BE2C (cell line): ENCODE measurements around the gene TBX4.

Source experiments
- DNase-seq: peaks from one replicate; pipeline ENCODE4 v3.0.0-alpha.2; 2020
- H3K27me3 ChIP-seq: fragments of 250-450 bp; sonication (Bioruptor Pico); 2 replicates; pipeline ENCODE4 v1.5.1; 2020; ENCODE audit warnings: mild to moderate bottlenecking
- H3K36me3 ChIP-seq: fragments of 250-450 bp; sonication (Bioruptor Pico); 2 replicates; pipeline ENCODE4 v1.5.1; 2020; ENCODE audit warnings: mild to moderate bottlenecking
- H3K4me1 ChIP-seq: fragments of 250-450 bp; sonication (Bioruptor Pico); 2 replicates; pipeline ENCODE4 v1.5.1; 2020
- H3K4me3 ChIP-seq: 2 replicates; pipeline ENCODE4 v1.5.1; 2011; ENCODE audit warnings: low read depth, low read length
- H3K9me3 ChIP-seq: fragments of 250-450 bp; sonication (Bioruptor Pico); 2 replicates; pipeline ENCODE4 v1.5.1; 2020
- TF ChIP-seq, protein P1 (sequence below): IDR thresholded peaks from 2 replicates; pipeline ENCODE4 v1.5.1; 2012; ENCODE audit warnings: mild to moderate bottlenecking, low read depth, low read length

TBX4 gene

DNA sequence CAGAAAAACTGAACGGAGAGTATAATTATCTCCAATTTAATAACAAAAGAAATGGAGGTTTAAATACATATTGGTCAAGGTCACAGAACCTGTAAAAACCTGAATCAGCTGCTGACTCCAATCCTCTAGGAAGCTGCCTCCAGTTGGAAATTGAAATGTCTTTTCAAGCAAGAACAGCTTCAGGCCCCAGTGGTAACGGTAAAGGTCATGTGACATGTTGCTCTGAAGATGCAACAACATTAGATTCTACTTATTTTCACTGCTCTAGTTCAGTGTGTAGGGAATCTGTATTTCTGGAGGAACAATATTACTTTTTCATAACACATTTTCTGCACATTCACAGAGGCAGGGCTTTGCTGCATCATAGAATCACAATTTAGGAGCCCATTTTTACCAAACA, 58.8 kb downstream of the TBX4 start:
- H3K27me3 ChIP-seq: no peaks in the 10 kb centered on the region
- TF ChIP-seq, protein P1, sequence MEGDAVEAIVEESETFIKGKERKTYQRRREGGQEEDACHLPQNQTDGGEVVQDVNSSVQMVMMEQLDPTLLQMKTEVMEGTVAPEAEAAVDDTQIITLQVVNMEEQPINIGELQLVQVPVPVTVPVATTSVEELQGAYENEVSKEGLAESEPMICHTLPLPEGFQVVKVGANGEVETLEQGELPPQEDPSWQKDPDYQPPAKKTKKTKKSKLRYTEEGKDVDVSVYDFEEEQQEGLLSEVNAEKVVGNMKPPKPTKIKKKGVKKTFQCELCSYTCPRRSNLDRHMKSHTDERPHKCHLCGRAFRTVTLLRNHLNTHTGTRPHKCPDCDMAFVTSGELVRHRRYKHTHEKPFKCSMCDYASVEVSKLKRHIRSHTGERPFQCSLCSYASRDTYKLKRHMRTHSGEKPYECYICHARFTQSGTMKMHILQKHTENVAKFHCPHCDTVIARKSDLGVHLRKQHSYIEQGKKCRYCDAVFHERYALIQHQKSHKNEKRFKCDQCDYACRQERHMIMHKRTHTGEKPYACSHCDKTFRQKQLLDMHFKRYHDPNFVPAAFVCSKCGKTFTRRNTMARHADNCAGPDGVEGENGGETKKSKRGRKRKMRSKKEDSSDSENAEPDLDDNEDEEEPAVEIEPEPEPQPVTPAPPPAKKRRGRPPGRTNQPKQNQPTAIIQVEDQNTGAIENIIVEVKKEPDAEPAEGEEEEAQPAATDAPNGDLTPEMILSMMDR: no peak
- H3K9me3 ChIP-seq: no peaks in the 10 kb centered on the region
- no peaks in the 10 kb centered on the region for H3K36me3 ChIP-seq
- no peak overlapping the region for H3K4me3 ChIP-seq
- no peak for DNase-seq
- no peaks in the 10 kb centered on the region for H3K4me1 ChIP-seq

DNA sequence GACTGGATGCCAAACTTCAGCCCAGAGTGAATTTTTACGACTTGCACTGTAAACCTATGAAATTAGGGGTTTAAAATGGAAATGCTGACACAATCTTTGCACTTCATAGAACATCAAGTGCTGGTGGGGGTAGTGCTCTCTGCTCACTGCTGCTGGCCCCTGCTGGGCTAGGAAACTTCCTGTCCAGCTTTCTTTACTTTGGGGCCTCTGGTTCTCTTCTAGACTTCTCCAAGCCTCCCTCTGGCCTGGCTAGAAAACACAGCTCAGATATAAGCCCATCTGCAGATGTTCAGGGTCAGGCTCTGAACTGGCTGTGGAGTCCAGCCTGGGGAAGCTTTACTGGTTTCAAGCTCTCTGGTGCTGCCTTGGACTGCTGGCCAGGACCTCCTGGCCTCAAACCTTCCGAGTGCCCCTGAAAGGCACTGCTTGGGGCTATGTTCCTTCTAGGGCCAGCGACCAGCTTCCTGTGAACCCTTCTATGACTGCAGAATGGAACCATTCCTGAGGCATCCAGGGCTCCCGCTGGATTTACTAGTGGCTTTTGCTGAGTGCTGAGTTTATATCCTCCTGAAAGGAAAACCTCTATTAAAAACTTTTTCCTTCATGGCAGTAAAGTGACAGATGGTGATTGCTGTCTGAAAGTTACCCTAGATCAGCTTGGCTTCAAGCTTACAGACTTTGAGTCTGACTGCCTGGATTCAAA, 59.4 kb downstream of the TBX4 start:
- H3K36me3 ChIP-seq: no peaks in the 10 kb centered on the region
- no peaks in the 10 kb centered on the region for H3K4me1 ChIP-seq
- no peaks in the 10 kb centered on the region for H3K9me3 ChIP-seq
- H3K27me3 ChIP-seq: no peaks in the 10 kb centered on the region
- no peak for DNase-seq
- H3K4me3 ChIP-seq: no peak overlapping the region
- TF ChIP-seq, protein P1: no peak

DNA sequence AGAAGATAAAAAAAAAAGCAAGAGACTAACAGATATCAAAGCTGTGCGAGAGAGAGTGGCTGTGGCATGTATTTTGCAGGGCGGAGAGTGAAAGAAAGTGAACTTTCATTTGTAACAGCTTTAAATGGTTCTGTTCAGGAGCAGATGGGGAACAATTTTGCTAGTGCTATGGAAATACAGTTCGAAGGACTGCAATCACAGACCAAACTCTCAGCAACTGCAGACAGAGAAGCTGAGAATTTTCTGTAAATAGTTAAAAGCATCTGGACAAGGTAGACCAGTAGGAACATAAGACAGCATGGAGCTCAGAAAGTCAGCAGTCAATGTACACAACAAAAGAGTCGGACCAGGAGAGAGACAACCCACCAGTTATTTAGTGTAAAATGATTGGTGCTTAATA, 62.3 kb downstream of the TBX4 start:
- TF ChIP-seq, protein P1: no peak
- Histone ChIP-seq H3K27me3 (no peaks in the 10 kb centered on the region), H3K4me1 (no peaks in the 10 kb centered on the region; the same call in 1 of the 2 replicates), H3K9me3 (no peaks in the 10 kb centered on the region), H3K36me3 (no peaks in the 10 kb centered on the region), H3K4me3 (no peak overlapping the region)
- DNase-seq: no peak

DNA sequence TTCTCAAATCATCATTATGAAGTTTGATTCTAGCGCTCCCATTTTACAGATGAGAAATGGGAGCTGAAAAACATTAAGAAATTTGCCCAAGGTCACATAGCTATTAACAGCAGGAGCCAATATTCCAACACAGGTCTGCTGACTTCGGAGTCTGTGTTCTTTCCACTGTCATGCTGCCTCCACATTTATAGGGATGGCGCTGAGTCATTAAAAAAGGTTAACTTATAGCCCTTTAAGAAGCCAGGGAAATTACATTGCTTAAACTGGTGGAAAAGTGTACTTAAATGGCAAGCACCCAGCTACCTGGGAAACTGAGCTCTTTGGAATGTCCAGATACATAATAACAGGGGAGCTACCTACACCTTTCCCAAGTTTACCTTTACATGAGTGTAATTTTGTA, 65.0 kb downstream of the TBX4 start:
- Histone ChIP-seq H3K4me1 (no peaks in the 10 kb centered on the region; the same call in 1 of the 2 replicates), H3K4me3 (no peak overlapping the region), H3K9me3 (no peaks in the 10 kb centered on the region), H3K36me3 (no peaks in the 10 kb centered on the region), H3K27me3 (no peaks in the 10 kb centered on the region)
- DNase-seq: no peak
- TF ChIP-seq, protein P1: no peak

DNA sequence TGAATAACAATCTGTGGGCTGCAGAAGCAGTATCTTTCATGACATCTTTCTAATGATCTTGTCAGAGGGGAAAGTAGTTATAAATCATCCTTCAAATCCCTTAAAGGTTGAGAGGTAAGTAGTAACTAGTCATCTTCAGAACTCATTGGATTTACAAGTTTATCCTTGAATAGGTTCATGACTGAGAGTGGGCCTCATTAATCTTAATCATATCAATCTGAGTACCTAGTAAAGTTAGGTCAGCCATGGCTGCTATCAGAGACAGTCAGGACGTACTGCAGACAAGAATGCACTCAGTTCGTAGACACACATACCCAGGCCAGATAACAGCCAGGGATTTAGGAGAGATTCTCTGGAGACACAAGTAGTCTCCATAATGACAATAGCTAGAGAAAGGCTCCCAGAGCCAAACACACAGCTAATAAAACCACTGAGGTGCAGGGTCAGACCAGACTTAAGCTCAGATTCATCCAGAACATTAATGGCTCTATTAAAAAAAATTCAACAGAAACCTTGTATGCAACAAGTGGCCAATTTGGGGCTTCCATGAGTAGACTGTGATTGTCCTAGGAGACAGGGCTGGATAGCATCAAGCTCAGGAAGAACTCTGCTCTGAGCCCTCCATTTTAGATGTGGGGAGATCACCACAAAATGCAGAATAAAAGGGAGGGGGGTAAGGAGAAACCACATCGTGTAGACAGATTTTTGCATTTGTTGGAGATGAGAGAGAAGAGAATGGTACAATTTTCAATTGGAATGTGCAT, 65.8 kb downstream of the TBX4 start:
- TF ChIP-seq, protein P1: no peak
- DNase-seq: no peak
- Histone ChIP-seq H3K4me3 (no peak overlapping the region), H3K27me3 (no peaks in the 10 kb centered on the region), H3K36me3 (no peaks in the 10 kb centered on the region), H3K9me3 (no peaks in the 10 kb centered on the region), H3K4me1 (no peaks in the 10 kb centered on the region; the same call in 1 of the 2 replicates)

DNA sequence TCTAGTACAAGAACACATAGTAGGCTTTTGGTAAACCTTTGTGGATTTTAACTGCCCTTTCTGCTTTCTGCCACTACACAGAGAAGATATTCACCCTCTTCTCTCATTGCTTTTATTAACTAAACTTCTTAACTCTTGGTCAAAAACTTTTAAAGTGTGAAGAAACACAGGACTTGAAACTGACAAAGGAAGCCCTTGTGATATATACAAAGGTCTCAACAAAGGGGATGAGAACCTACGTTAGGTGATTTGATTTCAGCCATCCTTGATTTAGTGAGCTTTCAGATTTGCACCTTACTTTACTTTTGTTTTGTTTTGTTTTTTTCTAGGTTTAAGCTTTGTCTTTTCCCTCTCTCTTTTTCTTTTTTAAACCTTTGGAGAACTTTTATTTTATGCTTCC, 66.9 kb downstream of the TBX4 start:
- TF ChIP-seq, protein P1: no peak
- Histone ChIP-seq H3K9me3 (no peaks in the 10 kb centered on the region), H3K4me1 (no peaks in the 10 kb centered on the region; the same call in 1 of the 2 replicates), H3K27me3 (no peaks in the 10 kb centered on the region), H3K36me3 (no peaks in the 10 kb centered on the region), H3K4me3 (no peak overlapping the region)
- no peak for DNase-seq
